Muscle of leg (tissue), 11 donors: Measurements from ENCODE around the gene SSBP3. TPM values are rescaled to one million over a fixed set of nuclear protein-coding genes. Genes with fewer than 3 reads are reported as not detected.
A peak's percentile ranks its signal among the peaks of the same experiment; 100 is the strongest.

ENCODE experiments used
- DNase-seq: peaks from one replicate; pipeline ENCODE4 v3.0.0; 2013
- H3K27ac ChIP-seq: one replicate; pipeline ENCODE4 v1.5.1; 2013; ENCODE audit warnings: mild to moderate bottlenecking, low read length, control low read depth
- H3K27me3 ChIP-seq: one replicate; pipeline ENCODE4 v1.6.1; 2013; ENCODE audit warnings: low read length; ENCODE audit not compliant: control insufficient read depth, insufficient read depth
- H3K36me3 ChIP-seq: one replicate; pipeline ENCODE4 v1.6.1; 2013; ENCODE audit warnings: low read length; ENCODE audit not compliant: control insufficient read depth, insufficient read depth
- H3K4me1 ChIP-seq: one replicate; pipeline ENCODE4 v1.6.1; 2013; ENCODE audit warnings: low read length; ENCODE audit not compliant: control insufficient read depth, insufficient read depth
- H3K4me3 ChIP-seq: one replicate; pipeline ENCODE4 v1.5.1; 2013; ENCODE audit warnings: low read length, control low read depth
- H3K9me3 ChIP-seq: replicated peaks from 2 replicates; pipeline ENCODE4 v1.6.1; 2013; ENCODE audit warnings: low read depth, low read length; ENCODE audit not compliant: control insufficient read depth
- WGBS: methylation state at CpG from one replicate; pipeline ENCODE4 v1.1.5; 2013; ENCODE audit warnings: missing lambda C conversion rate; ENCODE audit not compliant: insufficient coverage; 5-methylcytosine and 5-hydroxymethylcytosine counted together
- polyA plus RNA-seq, 8 donors: library from polyadenylated mRNA; unstranded; fragments of 120-200 nt; gene quantifications; one replicate each; pipeline versions ENCODE4 v1.2.1 to v1.2.3, GENCODE V29; 2013; ENCODE audit warnings: inconsistent platforms in 1 of 8, low replicate concordance in 1 of 8; ENCODE audit not compliant: insufficient read length in 8 of 8, insufficient read depth in 1 of 8
- total RNA-seq: library from RNA; stranded (reverse); fragments of 120-200 nt; gene quantifications from one replicate; pipeline ENCODE4 v1.2.4, GENCODE V29; 2013

The SSBP3 gene
- total and polyA plus RNA-seq, 9 donors, result 14.9 to 63.8 (median 54.2) TPM

DNA sequence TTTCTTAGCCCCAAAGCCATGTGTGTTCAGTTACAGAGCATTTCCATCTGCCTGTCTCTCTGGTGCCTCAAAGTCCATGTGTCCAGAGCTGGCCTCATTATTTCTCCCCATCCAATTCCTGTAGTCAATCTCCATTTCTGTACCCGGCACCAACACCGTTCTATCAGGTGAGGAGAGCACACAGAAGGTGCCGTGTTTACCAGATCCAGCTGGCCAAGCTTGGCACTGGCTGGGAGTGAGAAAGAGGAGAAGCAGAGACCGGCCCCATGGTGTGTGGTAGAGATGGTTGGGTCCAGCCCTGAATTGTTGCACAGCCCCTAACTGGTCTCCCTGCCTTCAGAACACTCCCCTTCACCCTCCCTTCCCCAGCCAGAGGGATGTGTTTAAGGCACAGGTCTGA is 7.5 kb upstream of the SSBP3 start:
- no peaks in the 10 kb centered on the region for H3K9me3 ChIP-seq
- WGBS, result 80% methylated on average over 1 of the region's 4 CpGs
- DNase-seq, result no peak

DNA sequence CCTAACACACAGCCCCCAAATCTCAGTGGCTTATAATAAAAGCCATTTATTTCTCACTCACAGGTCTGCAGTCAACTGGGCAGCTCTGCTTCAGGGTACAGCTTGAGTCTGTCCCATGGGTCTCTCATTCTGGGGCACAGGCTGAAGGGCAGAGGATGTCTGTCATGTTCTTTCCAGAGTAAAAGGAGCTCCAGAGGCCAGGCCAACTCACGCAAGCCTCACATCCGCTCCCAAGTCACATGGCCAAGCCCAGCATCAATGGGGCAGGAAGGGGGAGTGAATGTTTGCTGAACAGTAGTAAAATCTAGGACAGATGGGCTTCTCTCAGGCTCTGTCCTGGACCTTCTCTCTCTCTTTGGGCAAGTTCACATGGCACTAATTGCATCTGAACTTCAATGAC is 7.1 kb upstream of the SSBP3 start:
- no CpG with 5 or more reads among the region's 2 CpGs for WGBS
- peaks cover 19% of the 10 kb centered on the region for H3K4me1 ChIP-seq
- no peaks in the 10 kb centered on the region for H3K36me3 ChIP-seq
- DNase-seq, result peak; percentile 85
- H3K4me3 ChIP-seq, result no peak overlapping the region
- peaks cover 7% of the 10 kb centered on the region for H3K27me3 ChIP-seq
- no peaks in the 10 kb centered on the region for H3K9me3 ChIP-seq
- H3K27ac ChIP-seq, result peak overlapping the region; percentile 42

More for the DNA sequence above, 7.5 kb upstream of the SSBP3 start:
- peaks cover 7% of the 10 kb centered on the region for H3K27me3 ChIP-seq
- peak overlapping the region; percentile 42 for H3K27ac ChIP-seq
- H3K4me1 ChIP-seq, result peaks cover 17% of the 10 kb centered on the region
- H3K4me3 ChIP-seq, result no peak overlapping the region
- H3K36me3 ChIP-seq, result no peaks in the 10 kb centered on the region

- peaks cover 2% of the 10 kb centered on the region for H3K27me3 ChIP-seq
- H3K4me3 ChIP-seq, result no peak overlapping the region
- DNase-seq, result no peak
- H3K4me1 ChIP-seq, result peaks cover 28% of the 10 kb centered on the region
- no peaks in the 10 kb centered on the region for H3K36me3 ChIP-seq
- no peaks in the 10 kb centered on the region for H3K9me3 ChIP-seq
- H3K27ac ChIP-seq, result no peak overlapping the region
- WGBS, result 50% methylated on average over 8 of the region's 9 CpGs
Observed at GRCh38 chr1:54410359-54410758, 4.2 kb upstream of the SSBP3 start.

DNA sequence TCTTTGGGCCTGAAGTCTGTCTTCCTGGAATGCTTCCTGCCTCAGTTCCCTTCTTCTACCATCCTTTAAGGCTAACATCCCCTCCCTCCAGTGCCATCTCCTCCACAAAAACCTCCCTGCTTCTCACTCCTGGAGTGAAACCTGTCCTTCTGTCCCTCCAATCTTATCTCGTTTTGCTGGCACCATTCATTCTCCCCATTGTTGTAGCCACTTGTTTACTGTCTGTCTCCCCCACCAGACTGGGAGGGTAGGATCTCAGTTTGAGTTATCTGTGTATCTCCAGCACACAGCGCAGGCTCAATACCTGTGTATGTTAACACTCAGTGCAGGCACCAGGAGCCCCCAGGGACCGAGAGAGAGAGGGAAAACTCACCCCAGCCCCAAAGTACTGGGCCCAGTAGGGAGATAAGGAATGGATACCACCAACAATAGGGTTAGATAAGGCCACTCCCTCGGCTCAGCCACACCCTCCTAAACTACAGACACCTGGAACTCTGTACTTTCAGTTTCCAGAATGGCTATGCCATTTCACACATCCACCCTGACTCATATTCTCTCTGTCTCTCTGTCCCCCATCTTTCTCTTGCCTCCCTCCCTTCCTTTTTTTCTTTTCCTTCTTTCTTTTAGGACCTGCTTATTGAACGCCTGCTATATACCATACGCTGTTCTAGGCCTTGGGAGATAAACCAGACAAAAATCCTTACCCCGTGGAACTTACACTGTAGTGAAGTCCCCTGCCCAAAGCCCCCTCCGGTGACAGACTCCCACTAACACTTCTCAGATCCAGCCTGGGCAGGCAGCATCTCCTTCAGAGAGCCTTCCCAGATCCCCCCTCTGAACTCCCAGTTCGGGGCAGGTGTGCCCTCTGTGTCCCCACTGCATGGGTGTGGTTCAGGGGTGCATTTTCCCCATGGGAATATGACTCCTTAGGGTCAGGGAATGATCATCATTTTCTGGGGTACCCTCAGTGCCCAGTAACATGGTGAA is 3.3 kb upstream of the SSBP3 start:
- Histone ChIP-seq H3K4me3 (no peak overlapping the region), H3K9me3 (no peaks in the 10 kb centered on the region), H3K4me1 (peaks cover 37% of the 10 kb centered on the region), H3K36me3 (peaks cover under 1% of the 10 kb centered on the region), H3K27me3 (no peaks in the 10 kb centered on the region), H3K27ac (no peak overlapping the region)
- 68% methylated on average over 5 of the region's 9 CpGs for WGBS
- DNase-seq, result no peak

DNA sequence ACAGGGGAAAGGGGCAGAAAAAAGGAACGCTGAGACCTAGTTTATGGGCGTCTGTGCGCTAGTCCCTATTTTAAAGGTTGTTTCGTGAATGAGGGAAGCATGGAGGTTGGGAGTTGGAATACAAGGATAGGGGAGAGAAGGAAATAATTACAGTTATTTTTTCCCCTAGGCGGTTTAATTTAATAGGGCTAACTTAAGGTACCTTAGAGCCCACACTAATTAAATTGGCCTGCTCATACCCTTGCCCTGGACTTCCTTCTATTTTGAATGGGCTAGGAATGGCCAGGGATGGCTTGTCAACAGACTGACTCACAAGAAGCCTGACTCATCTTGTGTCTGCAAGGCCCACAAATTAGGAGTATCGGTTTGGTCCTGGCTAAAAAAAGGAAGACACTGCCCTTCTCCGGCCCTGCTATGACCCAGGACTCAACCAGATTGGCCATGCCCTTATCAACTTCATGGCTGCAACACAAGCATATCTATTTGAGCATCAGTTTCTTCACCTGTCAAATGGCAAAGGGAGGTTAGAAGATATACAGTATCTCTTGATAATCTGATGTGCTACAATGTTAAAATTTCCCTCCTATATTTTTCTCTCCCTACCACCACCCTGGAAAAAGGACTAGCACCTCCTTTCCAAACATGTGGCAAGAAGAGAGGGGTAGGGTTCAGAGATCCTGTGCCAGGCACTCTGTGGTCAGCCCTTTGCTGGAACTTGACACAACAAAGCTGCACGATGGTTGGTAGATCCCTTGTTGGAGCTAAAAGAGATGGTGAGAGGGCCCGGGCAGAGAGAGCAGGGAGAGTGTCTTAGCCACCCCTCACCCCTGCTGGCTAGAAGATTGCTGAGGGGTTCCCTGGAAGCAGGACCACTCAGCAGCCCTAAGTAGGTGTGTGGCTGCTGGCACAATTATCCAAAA is 2.2 kb upstream of the SSBP3 start:
- peaks cover 8% of the 10 kb centered on the region for H3K36me3 ChIP-seq
- 58% methylated on average over 2 of the region's 9 CpGs for WGBS
- H3K9me3 ChIP-seq, result no peaks in the 10 kb centered on the region
- H3K4me1 ChIP-seq, result peaks cover 42% of the 10 kb centered on the region
- no peak for DNase-seq
- no peaks in the 10 kb centered on the region for H3K27me3 ChIP-seq
- no peak overlapping the region for H3K4me3 ChIP-seq
- peak overlapping the region; percentile 98 for H3K27ac ChIP-seq

DNA sequence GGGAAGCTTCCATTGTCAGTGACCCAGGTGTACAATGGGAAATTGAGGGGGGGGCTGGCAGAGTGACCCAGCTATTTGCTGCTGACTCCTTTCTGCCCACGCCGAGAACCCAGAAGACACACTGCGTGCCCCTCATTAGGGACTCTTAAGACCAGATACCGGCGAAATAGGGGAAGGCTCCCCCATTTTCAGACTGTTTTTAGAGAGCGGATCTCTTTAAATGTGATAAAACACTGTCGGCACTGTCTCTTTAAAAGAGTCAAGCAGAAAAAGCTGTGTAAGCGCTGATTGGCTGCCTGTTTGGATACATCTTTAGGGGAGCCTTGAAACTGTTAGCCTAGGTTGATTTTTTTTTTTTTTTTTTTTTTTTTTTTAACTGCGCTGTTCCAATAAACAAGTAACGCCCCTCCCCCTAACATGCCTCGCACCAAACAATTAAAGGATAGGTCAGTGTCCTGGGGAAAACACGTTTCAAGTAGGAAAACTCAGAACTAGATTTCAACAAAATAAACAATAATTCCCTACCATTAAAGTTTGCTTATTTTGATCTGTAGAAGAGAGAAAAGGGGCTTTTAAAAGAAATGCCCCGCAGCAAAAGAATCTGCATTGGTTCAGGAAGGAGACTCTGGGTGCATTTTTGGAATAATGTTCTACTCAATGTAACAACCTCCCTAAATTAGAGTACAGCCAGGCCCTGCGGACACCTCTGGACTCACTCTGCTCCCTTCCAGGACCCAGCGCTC is 1.4 kb upstream of the SSBP3 start:
- H3K9me3 ChIP-seq, result no peaks in the 10 kb centered on the region
- H3K4me3 ChIP-seq, result peak overlapping the region; percentile 75
- H3K36me3 ChIP-seq, result peaks cover 16% of the 10 kb centered on the region
- WGBS, result 0% methylated on average over 7 of the region's 15 CpGs
- no peaks in the 10 kb centered on the region for H3K27me3 ChIP-seq
- peak; percentile 99 for DNase-seq
- peaks cover 47% of the 10 kb centered on the region for H3K4me1 ChIP-seq
- H3K27ac ChIP-seq, result peak overlapping the region; percentile 98

GRCh38 chr1:54407154-54407403 is 885 bp upstream of the SSBP3 start:
- H3K4me3 ChIP-seq, result peak overlapping the region; percentile 75
- H3K4me1 ChIP-seq, result peaks cover 50% of the 10 kb centered on the region
- H3K9me3 ChIP-seq, result no peaks in the 10 kb centered on the region
- no peak for DNase-seq
- peak overlapping the region; percentile 98 for H3K27ac ChIP-seq
- peaks cover 20% of the 10 kb centered on the region for H3K36me3 ChIP-seq
- WGBS, result 0% methylated on average over 10 of the region's 12 CpGs
- no peaks in the 10 kb centered on the region for H3K27me3 ChIP-seq

- Histone ChIP-seq H3K27ac (no peak overlapping the region), H3K27me3 (no peaks in the 10 kb centered on the region), H3K9me3 (no peaks in the 10 kb centered on the region), H3K4me1 (peaks cover 51% of the 10 kb centered on the region), H3K36me3 (peaks cover 32% of the 10 kb centered on the region), H3K4me3 (peak overlapping the region; percentile 73)
- WGBS, result under 1% methylated on average over 48 of the region's 57 CpGs
- no peak for DNase-seq
Observed at GRCh38 chr1:54405898-54406293, 298 bp downstream of the SSBP3 start.

DNA sequence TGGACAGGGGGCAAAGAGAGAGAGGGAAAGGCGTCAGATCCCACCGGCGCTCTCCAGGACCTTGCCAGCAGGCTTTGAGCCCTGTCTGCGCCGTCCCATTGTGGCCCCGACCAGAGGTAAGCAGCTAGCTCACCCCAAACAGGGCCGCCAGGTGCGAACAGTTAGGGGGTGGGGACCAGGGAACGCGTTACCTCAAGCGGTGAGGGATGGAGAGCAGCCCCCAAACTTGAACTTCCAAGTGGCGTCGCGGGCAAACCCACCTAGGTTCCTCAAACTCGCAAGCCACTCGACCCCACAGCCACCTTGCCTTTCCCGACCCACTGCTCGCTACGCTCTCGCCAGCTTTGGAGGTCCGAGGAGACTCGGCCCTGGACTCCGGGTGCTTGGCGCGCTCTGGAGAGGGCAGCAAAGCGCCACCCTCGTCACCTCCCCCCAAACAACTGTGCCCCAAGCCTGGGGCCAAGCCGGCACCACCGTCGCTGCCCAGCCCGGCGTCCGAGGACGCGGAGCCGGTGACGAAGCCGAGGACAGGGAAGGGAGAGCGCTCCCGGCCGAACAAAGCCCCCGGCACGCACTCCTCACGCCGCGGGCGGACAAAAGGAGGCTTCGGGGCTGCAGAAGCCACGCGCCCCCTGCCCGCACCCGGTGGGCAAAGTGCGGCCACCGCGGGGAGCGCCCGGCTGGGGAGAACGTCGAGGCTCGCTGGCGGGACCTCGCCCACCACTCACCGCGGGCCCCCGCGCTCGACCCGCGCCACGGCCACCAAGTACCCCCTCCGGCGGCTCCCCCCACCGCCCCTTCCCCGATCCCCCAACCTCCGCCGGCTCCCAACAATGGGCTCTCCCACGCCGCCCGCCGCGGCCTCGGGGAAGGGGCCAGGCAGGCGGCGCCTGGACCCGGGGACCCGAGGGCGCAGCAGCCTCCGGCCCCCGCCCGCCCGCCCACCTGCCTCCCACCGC is 976 bp downstream of the SSBP3 start:
- Histone ChIP-seq H3K27ac (peak overlapping the region; percentile 20), H3K9me3 (no peaks in the 10 kb centered on the region), H3K27me3 (no peaks in the 10 kb centered on the region), H3K4me3 (peak overlapping the region; percentile 73), H3K4me1 (peaks cover 48% of the 10 kb centered on the region), H3K36me3 (peaks cover 39% of the 10 kb centered on the region)
- DNase-seq, result no peak
- under 1% methylated on average over 58 of the region's 92 CpGs for WGBS
